Sigmoid colon (tissue), 7 donors: ENCODE results near the gene RGS18. TPM values are rescaled to one million over a fixed set of nuclear protein-coding genes. Genes with fewer than 3 reads are reported as not detected.

Source experiments
- DNase-seq: peaks from one replicate; pipeline ENCODE4 v3.0.0-alpha.2; 2019
- H3K27ac ChIP-seq, 4 donors: fragments of 200-600 bp; sonication (generic); one replicate each; pipeline ENCODE4 v1.5.1; 2016 to 2019; ENCODE audit warnings: mild to moderate bottlenecking in 1 of 4
- H3K27me3 ChIP-seq, 3 donors: fragments of 200-600 bp; sonication (generic); one replicate each; pipeline ENCODE4 v1.5.1; 2019; ENCODE audit warnings: mild to moderate bottlenecking in 1 of 3
- H3K36me3 ChIP-seq, 4 donors: fragments of 200-600 bp; sonication (generic); one replicate each; pipeline ENCODE4 v1.5.1; 2016 to 2019
- H3K4me1 ChIP-seq, 4 donors: fragments of 200-600 bp; sonication (generic); one replicate each; pipeline ENCODE4 v1.5.1; 2017 to 2019
- H3K4me3 ChIP-seq, 4 donors: fragments of 200-600 bp; sonication (generic); one replicate each; pipeline ENCODE4 v1.5.1; 2017 to 2019; ENCODE audit warnings: mild to moderate bottlenecking in 2 of 4, moderate library complexity in 1 of 4
- H3K9me3 ChIP-seq, 4 donors: fragments of 200-600 bp in 3 of 4; sonication (generic) in 3 of 4; one replicate each; pipeline versions ENCODE4 v1.5.1 to v1.6.1; 2013 to 2019
- EP300 ChIP-seq, 4 donors: sonication (generic); formaldehyde crosslinking; IDR thresholded peaks; one replicate each; pipeline ENCODE4 v1.6.1; 2017; ENCODE audit warnings: antibody characterized with exemption in 4 of 4
- POLR2A ChIP-seq, 2 donors: fragments of 450-650 bp; IDR thresholded peaks; one replicate each; pipeline ENCODE4 v1.6.1; 2016; ENCODE audit warnings: antibody characterized with exemption in 2 of 2, mild to moderate bottlenecking in 2 of 2, moderate library complexity in 2 of 2
- POLR2AphosphoS5 ChIP-seq, 4 donors: sonication (generic); formaldehyde crosslinking; IDR thresholded peaks; one replicate each; pipeline ENCODE4 v1.6.1; 2017; ENCODE audit warnings: antibody characterized with exemption in 4 of 4
- WGBS, 2 donors: extraction: QIAGEN DNeasy Blood & Tissue Kit; methylation state at CpG; one replicate each; pipeline ENCODE4 v1.1.7; 2013; 5-methylcytosine and 5-hydroxymethylcytosine counted together
- intact Hi-C: fragments of 100-400 bp; cut with DNase I; formaldehyde crosslinking; loops from one replicate; pipeline ENCODE4 v1.15.1; 2023
- polyA plus RNA-seq, 3 donors: library from polyadenylated mRNA; stranded (reverse); fragments of 200-250 nt; gene quantifications; one replicate each; pipeline ENCODE4 v1.2.3, GENCODE V29; 2013
- total RNA-seq, 4 donors: library from RNA; depleted of rRNA; stranded (reverse); fragments of >200 nt; gene quantifications; one replicate each; pipeline ENCODE4 v1.1.0, GENCODE V29; 2016
- TF ChIP-seq, protein P1 (sequence below), 4 experiments: fragments of 450-650 bp in 3 of 4; fragments of 200-600 bp in 1 of 4; IDR thresholded peaks; one replicate each; pipeline ENCODE4 v1.5.1; 2016 to 2019; ENCODE audit warnings: antibody characterized with exemption in 4 of 4, mild to moderate bottlenecking in 3 of 4, moderate library complexity in 2 of 4
- donor health status: healthy with polysubstance abuse.
- donor health status: Bipolar disorder and iron deficiency.
- donor health status: healthy.

The RGS18 gene
- total and polyA plus RNA-seq, 7 donors, result 1.8 to 5.1 (median 3.0) TPM

DNA sequence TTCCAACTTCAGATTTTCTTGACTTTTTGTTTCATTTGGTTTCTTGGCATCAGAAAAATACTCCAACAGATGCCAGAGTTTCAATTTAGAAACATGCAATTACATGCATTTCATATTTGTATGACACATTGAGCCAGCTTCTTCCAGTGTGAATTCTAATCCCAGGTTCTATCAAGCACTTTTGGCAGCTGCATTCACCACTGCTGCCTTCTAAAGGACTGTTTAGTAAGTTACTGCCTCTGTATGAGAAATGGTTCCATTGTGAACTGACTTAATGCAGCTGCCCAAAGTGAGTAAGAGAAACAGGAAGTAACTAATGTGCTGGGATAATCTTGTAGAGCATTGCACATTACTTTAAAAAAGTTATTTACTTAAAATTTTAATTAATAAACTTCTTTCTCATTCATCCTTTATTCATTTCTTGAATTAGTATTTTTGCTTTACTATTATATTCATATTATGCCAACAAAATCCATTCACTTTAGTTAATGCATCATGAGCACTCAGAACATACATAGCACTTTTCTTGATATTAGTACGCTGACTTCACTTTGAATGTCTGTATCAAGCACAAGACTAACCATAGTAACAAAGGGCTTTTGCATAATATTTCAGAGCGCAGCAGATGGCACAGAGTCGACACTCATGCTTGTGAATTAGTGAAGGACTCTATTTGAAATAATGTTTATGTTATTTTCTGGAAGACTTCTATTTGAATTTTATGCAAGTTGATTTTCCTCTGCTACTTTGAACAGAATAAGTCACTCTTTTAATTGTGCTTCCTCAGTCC is 9.8 kb downstream of the RGS18 start:
- 87 to 93% methylated on average over 3 of the region's 3 CpGs for WGBS, 2 donors
- Histone ChIP-seq H3K36me3 (no peaks in the 10 kb centered on the region), H3K27me3 (no peaks in the 10 kb centered on the region), H3K4me1 (no peaks in the 10 kb centered on the region), H3K9me3 (peaks cover 0 to 4% (median 2%) of the 10 kb centered on the region in 4 donors), H3K4me3 (no peak overlapping the region), H3K27ac (no peak overlapping the region)
- intact Hi-C loops, result no loop called here
- DNase-seq, result no peak
- TF ChIP-seq, protein P1, sequence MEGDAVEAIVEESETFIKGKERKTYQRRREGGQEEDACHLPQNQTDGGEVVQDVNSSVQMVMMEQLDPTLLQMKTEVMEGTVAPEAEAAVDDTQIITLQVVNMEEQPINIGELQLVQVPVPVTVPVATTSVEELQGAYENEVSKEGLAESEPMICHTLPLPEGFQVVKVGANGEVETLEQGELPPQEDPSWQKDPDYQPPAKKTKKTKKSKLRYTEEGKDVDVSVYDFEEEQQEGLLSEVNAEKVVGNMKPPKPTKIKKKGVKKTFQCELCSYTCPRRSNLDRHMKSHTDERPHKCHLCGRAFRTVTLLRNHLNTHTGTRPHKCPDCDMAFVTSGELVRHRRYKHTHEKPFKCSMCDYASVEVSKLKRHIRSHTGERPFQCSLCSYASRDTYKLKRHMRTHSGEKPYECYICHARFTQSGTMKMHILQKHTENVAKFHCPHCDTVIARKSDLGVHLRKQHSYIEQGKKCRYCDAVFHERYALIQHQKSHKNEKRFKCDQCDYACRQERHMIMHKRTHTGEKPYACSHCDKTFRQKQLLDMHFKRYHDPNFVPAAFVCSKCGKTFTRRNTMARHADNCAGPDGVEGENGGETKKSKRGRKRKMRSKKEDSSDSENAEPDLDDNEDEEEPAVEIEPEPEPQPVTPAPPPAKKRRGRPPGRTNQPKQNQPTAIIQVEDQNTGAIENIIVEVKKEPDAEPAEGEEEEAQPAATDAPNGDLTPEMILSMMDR (IDR thresholded peaks at IDR 0.05), result no peak
- TF ChIP-seq EP300 (IDR thresholded peaks at IDR 0.05) (no peak), POLR2AphosphoS5 (IDR thresholded peaks at IDR 0.05) (no peak), POLR2A (IDR thresholded peaks at IDR 0.05) (no peak)

DNA sequence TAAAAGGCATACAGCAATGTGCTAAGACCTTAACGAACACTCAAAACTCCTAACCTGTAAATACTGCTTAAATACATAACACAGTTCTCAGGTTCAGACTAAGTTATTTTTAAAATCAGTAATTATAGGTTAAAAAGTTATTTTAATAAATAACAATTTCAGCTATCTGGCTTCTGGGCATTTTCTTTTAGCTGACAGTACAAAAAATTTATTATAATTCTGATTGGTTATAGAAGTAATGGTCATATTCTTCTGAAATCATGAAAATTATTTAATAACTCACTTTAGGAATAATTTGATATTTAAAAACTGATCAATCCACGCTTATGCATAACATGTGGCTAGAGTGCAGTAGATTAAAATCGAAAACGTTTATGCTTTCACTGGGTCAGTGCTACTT is 10.7 kb downstream of the RGS18 start:
- Histone ChIP-seq H3K27ac (no peak overlapping the region), H3K9me3 (peaks cover 0 to 4% (median 2%) of the 10 kb centered on the region in 4 donors), H3K27me3 (no peaks in the 10 kb centered on the region), H3K4me3 (no peak overlapping the region), H3K36me3 (no peaks in the 10 kb centered on the region), H3K4me1 (no peaks in the 10 kb centered on the region)
- TF ChIP-seq EP300 (IDR thresholded peaks at IDR 0.05) (no peak), POLR2A (IDR thresholded peaks at IDR 0.05) (no peak), POLR2AphosphoS5 (IDR thresholded peaks at IDR 0.05) (no peak)
- TF ChIP-seq, protein P1 (IDR thresholded peaks at IDR 0.05), result no peak
- WGBS, 2 donors, result 71 to 78% methylated on average over 4 of the region's 4 CpGs
- intact Hi-C loops, result no loop called here
- no peak for DNase-seq

- DNase-seq, result no peak
- TF ChIP-seq POLR2AphosphoS5 (IDR thresholded peaks at IDR 0.05), result no peak
- TF ChIP-seq POLR2A (IDR thresholded peaks at IDR 0.05), result no peak
- TF ChIP-seq EP300 (IDR thresholded peaks at IDR 0.05), result no peak
- no peak overlapping the region for H3K27ac ChIP-seq
- H3K9me3 ChIP-seq, result no peaks in the 10 kb centered on the region
- intact Hi-C loops, result no loop called here
- no peaks in the 10 kb centered on the region for H3K4me1 ChIP-seq
- H3K36me3 ChIP-seq, result no peaks in the 10 kb centered on the region
- 31 to 32% methylated on average over 6 of the region's 6 CpGs for WGBS, 2 donors
- no peak overlapping the region for H3K4me3 ChIP-seq
- H3K27me3 ChIP-seq, result no peaks in the 10 kb centered on the region
Measured at GRCh38 chr1:192170196-192170984, 12.1 kb downstream of the RGS18 start.

DNA sequence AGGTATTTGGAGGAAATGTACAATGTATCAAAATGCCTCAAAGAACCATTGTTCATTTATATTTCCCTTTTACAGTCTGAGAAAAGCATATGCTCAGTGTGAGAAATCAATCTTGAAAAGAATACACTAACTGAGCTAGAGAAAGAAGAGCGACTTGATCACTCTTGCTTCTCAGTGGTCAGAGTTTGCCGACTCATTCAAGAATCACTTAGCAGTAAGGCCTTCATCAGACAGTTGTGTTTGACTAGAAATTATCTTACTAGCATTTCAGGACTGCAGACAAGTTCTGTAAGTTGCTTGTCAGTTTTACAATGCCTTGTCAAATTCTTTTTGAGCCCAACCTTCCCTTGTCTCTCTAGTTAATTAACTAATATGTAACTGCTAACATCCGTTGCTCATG is 12.9 kb downstream of the RGS18 start:
- 66 to 76% methylated on average over 3 of the region's 3 CpGs for WGBS, 2 donors
- Histone ChIP-seq H3K36me3 (no peaks in the 10 kb centered on the region), H3K27me3 (no peaks in the 10 kb centered on the region), H3K4me3 (no peak overlapping the region), H3K27ac (no peak overlapping the region), H3K9me3 (no peaks in the 10 kb centered on the region), H3K4me1 (no peaks in the 10 kb centered on the region)
- TF ChIP-seq, protein P1 (IDR thresholded peaks at IDR 0.05), result no peak
- no peak for TF ChIP-seq POLR2A (IDR thresholded peaks at IDR 0.05)
- TF ChIP-seq POLR2AphosphoS5 (IDR thresholded peaks at IDR 0.05), result no peak
- TF ChIP-seq EP300 (IDR thresholded peaks at IDR 0.05), result no peak
- no peak for DNase-seq
- intact Hi-C loops, result no loop called here

- H3K4me3 ChIP-seq, result no peak overlapping the region
- 86 to 90% methylated on average over 2 of the region's 2 CpGs for WGBS, 2 donors
Measured at GRCh38 chr1:192175971-192176370, 17.7 kb downstream of the RGS18 start.

More at GRCh38 chr1:192175971-192176370, 17.7 kb downstream of the RGS18 start:
- Histone ChIP-seq H3K36me3 (no peaks in the 10 kb centered on the region), H3K4me1 (no peaks in the 10 kb centered on the region), H3K27ac (no peak overlapping the region), H3K9me3 (no peaks in the 10 kb centered on the region), H3K27me3 (no peaks in the 10 kb centered on the region)
- intact Hi-C loops, result no loop called here
- TF ChIP-seq POLR2A (IDR thresholded peaks at IDR 0.05), result no peak
- TF ChIP-seq, protein P1 (IDR thresholded peaks at IDR 0.05), result no peak
- TF ChIP-seq POLR2AphosphoS5 (IDR thresholded peaks at IDR 0.05), result no peak
- TF ChIP-seq EP300 (IDR thresholded peaks at IDR 0.05), result no peak
- DNase-seq, result no peak
